GM21515 (cell line): ENCODE results near the gene CDC42BPA.

Experiments
- ATAC-seq: cut with Tn5 transposase; IDR thresholded peaks from one replicate; pipeline ENCODE4 v1.9.1; 2021; ENCODE audit not compliant: unreplicated experiment

CDC42BPA gene

GRCh38 chr1:226950316-226950715 lies 368.0 kb downstream of the CDC42BPA start:
- ATAC-seq = no peak

- no peak for ATAC-seq
These were observed 368.9 kb downstream of the CDC42BPA start for GRCh38 chr1:226949401-226949800.

GRCh38 chr1:226948996-226949395 lies 369.3 kb downstream of the CDC42BPA start:
- ATAC-seq = no peak

GRCh38 chr1:226948480-226948879 lies 369.8 kb downstream of the CDC42BPA start:
- no peak for ATAC-seq

- no peak for ATAC-seq
These were observed 370.2 kb downstream of the CDC42BPA start for GRCh38 chr1:226948051-226948450.

GRCh38 chr1:226946841-226947240 lies 371.5 kb downstream of the CDC42BPA start:
- ATAC-seq = no peak

- no peak for ATAC-seq
These were observed 372.0 kb downstream of the CDC42BPA start for GRCh38 chr1:226946285-226946684.

- ATAC-seq = no peak
These were observed 372.4 kb downstream of the CDC42BPA start for GRCh38 chr1:226945858-226946245.

- ATAC-seq = no peak
These were observed 373.0 kb downstream of the CDC42BPA start for GRCh38 chr1:226945106-226945857.

GRCh38 chr1:226943927-226944326 lies 374.4 kb downstream of the CDC42BPA start:
- no peak for ATAC-seq

GRCh38 chr1:226943156-226943555 lies 375.1 kb downstream of the CDC42BPA start:
- no peak for ATAC-seq

GRCh38 chr1:226942392-226942791 lies 375.9 kb downstream of the CDC42BPA start:
- ATAC-seq = no peak

- no peak for ATAC-seq
These were observed 377.6 kb downstream of the CDC42BPA start for GRCh38 chr1:226940806-226941067.

- ATAC-seq = peak; percentile 98
These were observed 378.1 kb downstream of the CDC42BPA start, which contains the start of gene COQ8A for GRCh38 chr1:226940029-226940805. Gene COQ8A, plus strand, starts transcription at chr1:226940294. Its CDS starts 21,092 bp downstream, at chr1:226961386.
